Endodermal cell (in vitro differentiated cells): Measurements from ENCODE around the gene CARD11. TPM values are rescaled to one million over a fixed set of nuclear protein-coding genes. Genes with fewer than 3 reads are reported as not detected.

Experiments used
- DNase-seq: peaks from one replicate; pipeline ENCODE4 v3.0.0-alpha.2; 2017
- H3K27ac ChIP-seq: 2 replicates; pipeline ENCODE4 v1.5.1; 2013; ENCODE audit warnings: mild to moderate bottlenecking, low read depth, low read length, moderate library complexity
- H3K27me3 ChIP-seq: 2 replicates; pipeline ENCODE4 v1.6.1; 2013; ENCODE audit warnings: mild to moderate bottlenecking, low read length, moderate library complexity; ENCODE audit not compliant: insufficient read depth, control insufficient read depth, poor library complexity, severe bottlenecking
- H3K36me3 ChIP-seq: 2 replicates; pipeline ENCODE4 v1.7.0; 2013; ENCODE audit warnings: mild to moderate bottlenecking, low read length, moderate library complexity; ENCODE audit not compliant: control insufficient read depth, insufficient read depth
- H3K4me1 ChIP-seq: one replicate; pipeline ENCODE4 v1.7.0; 2013; ENCODE audit warnings: low read length; ENCODE audit not compliant: control insufficient read depth, insufficient read depth
- H3K4me3 ChIP-seq: 2 replicates; pipeline ENCODE4 v1.5.1; 2013; ENCODE audit warnings: mild to moderate bottlenecking, low read length, moderate library complexity
- H3K9ac ChIP-seq: 2 replicates; pipeline ENCODE4 v1.6.1; 2013; ENCODE audit warnings: mild to moderate bottlenecking, low read length, moderate library complexity; ENCODE audit not compliant: poor library complexity, severe bottlenecking; ENCODE audit errors: extremely low read depth
- H3K9me3 ChIP-seq: 2 replicates; pipeline ENCODE4 v1.6.1; 2013; ENCODE audit warnings: mild to moderate bottlenecking, low read length, moderate library complexity; ENCODE audit not compliant: control insufficient read depth
- H3K27ac Mint-ChIP-seq: 2 replicates; pipeline ENCODE4 v1.8.0; 2020; ENCODE audit warnings: mixed read lengths
- H3K27me3 Mint-ChIP-seq: 2 replicates; pipeline ENCODE4 v1.8.0; 2021; ENCODE audit warnings: mild to moderate bottlenecking, mixed read lengths; ENCODE audit not compliant: insufficient read depth
- H3K36me3 Mint-ChIP-seq: 2 replicates; pipeline ENCODE4 v1.8.0; 2020; ENCODE audit warnings: low read depth, mixed read lengths
- H3K4me1 Mint-ChIP-seq: 2 replicates; pipeline ENCODE4 v1.8.0; 2020; ENCODE audit warnings: mixed read lengths
- H3K4me3 Mint-ChIP-seq: 2 replicates; pipeline ENCODE4 v1.8.0; 2020; ENCODE audit warnings: mild to moderate bottlenecking, moderate library complexity, mixed read lengths
- H3K9me3 Mint-ChIP-seq: 2 replicates; pipeline ENCODE4 v1.8.0; 2020; ENCODE audit warnings: mild to moderate bottlenecking, mixed read lengths
- WGBS, 2 experiments: methylation state at CpG; one replicate each; pipeline versions ENCODE4 v1.1.5 to v1.1.7; 2013; ENCODE audit warnings: missing lambda C conversion rate in 2 of 2, mixed read lengths in 1 of 2; ENCODE audit not compliant: insufficient coverage in 1 of 2, insufficient read length in 1 of 2; 5-methylcytosine and 5-hydroxymethylcytosine counted together
- total RNA-seq, 2 donors: library from RNA; stranded (reverse); fragmentation: NEBNext Ultra II Directional in 1 of 2; extraction: Animal tissue kit (Norgen Biotek cat#: 25700) in 1 of 2; gene quantifications; 2 replicates in 1 of 2; 3 replicates in 1 of 2; pipeline ENCODE4 v1.2.1, GENCODE V29; 2021
- TF ChIP-seq, protein P1 (sequence below): fragments of 200-600 bp; sonication (generic); conservative IDR thresholded peaks from 2 replicates; pipeline ENCODE4 v1.5.0; 2021; ENCODE audit warnings: antibody characterized with exemption, mild to moderate bottlenecking

Gene CARD11
- total RNA-seq, 2 donors from 2014 or later = 7.2 to 10.8 TPM

DNA sequence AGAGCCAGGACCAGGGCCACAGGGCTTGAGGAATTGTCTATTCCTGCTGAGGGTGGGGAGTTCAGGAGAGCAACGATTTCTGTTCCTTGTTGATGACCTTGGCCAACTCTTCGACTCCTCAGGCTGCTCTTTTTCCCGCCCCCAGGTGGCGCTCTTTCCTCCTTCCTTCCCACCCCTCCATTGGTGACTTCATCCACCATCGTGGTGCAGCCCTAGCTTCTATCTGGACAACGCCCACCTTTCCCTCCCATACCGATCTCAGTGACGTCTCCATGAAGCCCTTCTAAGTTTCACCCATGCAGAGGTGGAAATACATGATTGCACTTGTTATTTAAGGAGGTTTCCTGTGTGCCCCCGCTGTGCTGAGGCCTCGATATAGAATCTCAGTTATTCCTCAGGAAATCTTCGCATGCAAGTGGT lies 22.1 kb upstream of the CARD11 start:
- H3K36me3 ChIP-seq = no peaks in the 10 kb centered on the region
- H3K9ac ChIP-seq = no peak overlapping the region
- peak; percentile 92 for DNase-seq
- Mint-ChIP-seq H3K4me3 (no peak overlapping the region), H3K9me3 (peaks cover 3% of the 10 kb centered on the region), H3K4me1 (no peaks in the 10 kb centered on the region), H3K27me3 (peaks cover 8% of the 10 kb centered on the region), H3K27ac (no peak overlapping the region), H3K36me3 (no peaks in the 10 kb centered on the region)
- H3K4me1 ChIP-seq = no peaks in the 10 kb centered on the region
- H3K4me3 ChIP-seq = no peak overlapping the region
- H3K27ac ChIP-seq = no peak overlapping the region
- peaks cover under 1% of the 10 kb centered on the region for H3K9me3 ChIP-seq
- H3K27me3 ChIP-seq = no peaks in the 10 kb centered on the region
- TF ChIP-seq, protein P1, sequence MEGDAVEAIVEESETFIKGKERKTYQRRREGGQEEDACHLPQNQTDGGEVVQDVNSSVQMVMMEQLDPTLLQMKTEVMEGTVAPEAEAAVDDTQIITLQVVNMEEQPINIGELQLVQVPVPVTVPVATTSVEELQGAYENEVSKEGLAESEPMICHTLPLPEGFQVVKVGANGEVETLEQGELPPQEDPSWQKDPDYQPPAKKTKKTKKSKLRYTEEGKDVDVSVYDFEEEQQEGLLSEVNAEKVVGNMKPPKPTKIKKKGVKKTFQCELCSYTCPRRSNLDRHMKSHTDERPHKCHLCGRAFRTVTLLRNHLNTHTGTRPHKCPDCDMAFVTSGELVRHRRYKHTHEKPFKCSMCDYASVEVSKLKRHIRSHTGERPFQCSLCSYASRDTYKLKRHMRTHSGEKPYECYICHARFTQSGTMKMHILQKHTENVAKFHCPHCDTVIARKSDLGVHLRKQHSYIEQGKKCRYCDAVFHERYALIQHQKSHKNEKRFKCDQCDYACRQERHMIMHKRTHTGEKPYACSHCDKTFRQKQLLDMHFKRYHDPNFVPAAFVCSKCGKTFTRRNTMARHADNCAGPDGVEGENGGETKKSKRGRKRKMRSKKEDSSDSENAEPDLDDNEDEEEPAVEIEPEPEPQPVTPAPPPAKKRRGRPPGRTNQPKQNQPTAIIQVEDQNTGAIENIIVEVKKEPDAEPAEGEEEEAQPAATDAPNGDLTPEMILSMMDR = peak; percentile 90
- WGBS, 2 experiments = 46% methylated on average over 11 of the region's 11 CpGs

DNA sequence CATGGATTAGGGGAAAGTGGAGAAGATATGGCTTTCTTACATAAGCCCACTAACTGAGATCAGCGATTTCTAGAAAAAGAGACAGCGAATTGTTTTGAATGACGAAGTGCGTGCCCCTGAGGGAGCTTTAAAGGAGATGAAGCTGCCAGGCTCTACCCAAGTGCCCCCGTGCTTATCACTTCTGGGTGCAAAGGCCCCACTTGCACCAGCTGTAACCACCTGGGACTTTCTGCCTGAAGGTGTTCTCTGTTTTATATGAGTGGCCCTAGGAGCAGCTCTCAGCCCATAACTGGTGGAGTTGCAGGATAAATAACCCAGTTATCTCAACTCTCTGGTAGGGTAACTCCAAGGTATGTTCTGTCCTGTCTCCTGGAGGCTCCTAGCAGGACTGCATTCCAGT lies 20.4 kb upstream of the CARD11 start:
- Histone ChIP-seq H3K27ac (no peak overlapping the region), H3K4me3 (no peak overlapping the region), H3K36me3 (no peaks in the 10 kb centered on the region), H3K9ac (no peak overlapping the region), H3K4me1 (no peaks in the 10 kb centered on the region), H3K27me3 (no peaks in the 10 kb centered on the region), H3K9me3 (no peaks in the 10 kb centered on the region)
- H3K27ac Mint-ChIP-seq = no peak overlapping the region
- H3K27me3 Mint-ChIP-seq = peaks cover 8% of the 10 kb centered on the region
- H3K9me3 Mint-ChIP-seq = no peaks in the 10 kb centered on the region
- no peak overlapping the region for H3K4me3 Mint-ChIP-seq
- H3K4me1 Mint-ChIP-seq = no peaks in the 10 kb centered on the region
- H3K36me3 Mint-ChIP-seq = no peaks in the 10 kb centered on the region
- WGBS, 2 experiments = 92 to 96% methylated on average over 4 to 5 of the region's 5 CpGs
- no peak for DNase-seq
- TF ChIP-seq, protein P1 = peak; percentile 29

DNA sequence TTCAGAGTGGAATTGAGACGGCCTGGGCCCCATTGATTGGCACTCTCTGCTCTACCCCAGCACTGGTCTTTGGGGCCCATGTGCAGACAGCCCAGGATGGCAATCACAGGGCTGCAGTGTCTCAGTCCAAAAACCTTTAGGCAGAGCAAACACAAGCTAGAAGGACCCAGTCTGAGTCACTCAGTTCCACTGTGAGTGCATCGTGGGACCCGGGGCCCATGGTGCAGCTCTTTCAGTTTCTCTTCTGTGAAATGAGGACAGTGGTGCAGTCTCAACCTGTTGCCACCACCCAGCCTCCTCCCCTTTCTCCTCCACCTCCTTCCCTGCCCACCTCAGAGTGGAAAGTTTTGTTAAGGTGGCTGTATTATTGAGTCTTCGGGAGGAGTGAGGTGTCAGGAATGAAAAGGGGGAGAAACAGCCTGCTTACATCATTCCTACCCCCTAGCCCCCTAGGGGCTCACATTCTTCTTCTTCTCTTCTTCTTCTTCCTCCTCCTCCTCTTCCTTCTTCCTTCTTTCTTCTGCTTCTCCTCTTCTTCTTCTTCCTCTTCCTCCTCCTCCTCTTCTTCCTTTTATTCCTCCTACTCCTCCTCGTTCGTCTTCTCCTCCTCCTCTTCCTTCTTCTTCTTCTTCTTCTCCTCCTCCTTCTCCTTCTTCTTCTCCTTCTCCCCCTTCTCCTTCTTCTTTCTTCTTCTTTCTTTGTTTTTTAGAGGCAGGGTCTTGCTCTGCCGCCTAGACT lies 19.5 kb upstream of the CARD11 start:
- no peaks in the 10 kb centered on the region for H3K36me3 Mint-ChIP-seq
- TF ChIP-seq, protein P1 = no peak
- Histone ChIP-seq H3K4me1 (no peaks in the 10 kb centered on the region), H3K4me3 (no peak overlapping the region), H3K9me3 (no peaks in the 10 kb centered on the region), H3K27me3 (no peaks in the 10 kb centered on the region), H3K9ac (no peak overlapping the region), H3K36me3 (no peaks in the 10 kb centered on the region), H3K27ac (no peak overlapping the region)
- H3K4me1 Mint-ChIP-seq = no peaks in the 10 kb centered on the region
- no peak for DNase-seq
- no peak overlapping the region for H3K27ac Mint-ChIP-seq
- H3K27me3 Mint-ChIP-seq = peaks cover 8% of the 10 kb centered on the region
- H3K9me3 Mint-ChIP-seq = no peaks in the 10 kb centered on the region
- H3K4me3 Mint-ChIP-seq = no peak overlapping the region
- WGBS, 2 experiments = 85 to 86% methylated on average over 5 to 6 of the region's 7 CpGs
